GM23248 (cell line): ENCODE measurements around the gene PTPRK. TPM values are rescaled to one million over a fixed set of nuclear protein-coding genes. Genes with fewer than 3 reads are reported as not detected.
A peak's percentile ranks its signal among the peaks of the same experiment; 100 is the strongest.

ENCODE experiments used
- DNase-seq: peaks from one replicate; pipeline ENCODE4 v3.0.0-alpha.2; 2015
- H2AFZ ChIP-seq: fragments of 200-600 bp; sonication (generic); 2 replicates; pipeline ENCODE4 v1.6.1; 2016; ENCODE audit warnings: antibody characterized with exemption
- H3F3A ChIP-seq: fragments of 200-600 bp; sonication (generic); 2 replicates; pipeline ENCODE4 v1.6.1; 2016; ENCODE audit warnings: mild to moderate bottlenecking, antibody characterized with exemption, mixed run types; ENCODE audit not compliant: insufficient read depth
- H3K27ac ChIP-seq: fragments of 200-600 bp; sonication (generic); 2 replicates; pipeline ENCODE4 v1.5.1; 2016; ENCODE audit warnings: mild to moderate bottlenecking
- H3K27me3 ChIP-seq: fragments of 200-600 bp; sonication (generic); replicated peaks from 2 replicates; pipeline ENCODE4 v1.6.1; 2016; ENCODE audit warnings: mild to moderate bottlenecking; ENCODE audit not compliant: insufficient read depth
- H3K36me3 ChIP-seq: fragments of 200-600 bp; sonication (generic); 2 replicates; pipeline ENCODE4 v1.6.1; 2016; ENCODE audit warnings: low read depth, mild to moderate bottlenecking
- H3K4me1 ChIP-seq: fragments of 200-600 bp; sonication (generic); 2 replicates; pipeline ENCODE4 v1.6.1; 2016; ENCODE audit warnings: mild to moderate bottlenecking; ENCODE audit not compliant: insufficient read depth
- H3K4me2 ChIP-seq: fragments of 200-600 bp; sonication (generic); one replicate; pipeline ENCODE4 v1.6.1; 2016; ENCODE audit warnings: mild to moderate bottlenecking; ENCODE audit not compliant: unreplicated experiment
- H3K4me3 ChIP-seq: fragments of 200-600 bp; sonication (generic); 2 replicates; pipeline ENCODE4 v1.5.1; 2016; ENCODE audit warnings: mild to moderate bottlenecking
- H3K79me2 ChIP-seq: fragments of 200-600 bp; sonication (generic); 2 replicates; pipeline ENCODE4 v1.6.1; 2016; ENCODE audit warnings: mild to moderate bottlenecking; ENCODE audit not compliant: insufficient read depth
- H3K9ac ChIP-seq: fragments of 200-600 bp; sonication (generic); 2 replicates; pipeline ENCODE4 v1.6.1; 2016; ENCODE audit warnings: mild to moderate bottlenecking
- H3K9me2 ChIP-seq: fragments of 200-600 bp; sonication (generic); 2 replicates; pipeline ENCODE4 v1.6.1; 2016; ENCODE audit warnings: mixed run types, mild to moderate bottlenecking, moderate library complexity; ENCODE audit not compliant: insufficient read depth
- H3K9me3 ChIP-seq: fragments of 200-600 bp; sonication (generic); one replicate; pipeline ENCODE4 v1.6.1; 2017; ENCODE audit warnings: low read depth
- H4K20me1 ChIP-seq: fragments of 200-600 bp; sonication (generic); 2 replicates; pipeline ENCODE4 v1.6.0; 2016; ENCODE audit not compliant: insufficient read depth
- EZH2 ChIP-seq: fragments of 200-600 bp; sonication (generic); IDR thresholded peaks from 2 replicates; pipeline ENCODE4 v1.6.1; 2018; ENCODE audit warnings: antibody characterized with exemption, mild to moderate bottlenecking; ENCODE audit not compliant: insufficient read depth, poor library complexity, severe bottlenecking
- EZH2phosphoT487 ChIP-seq: fragments of 200-600 bp; sonication (generic); IDR thresholded peaks from 2 replicates; pipeline ENCODE4 v1.6.1; 2018; ENCODE audit warnings: antibody characterized with exemption, moderate library complexity, mild to moderate bottlenecking, low read depth; ENCODE audit not compliant: insufficient read depth
- WGBS, 2 experiments: methylation state at CpG; one replicate each; pipeline ENCODE4 v1.1.6; 2015 to 2017; ENCODE audit warnings: low lambda C conversion rate in 2 of 2, low coverage in 1 of 2; ENCODE audit errors: missing lambda C conversion rate in 2 of 2; 5-methylcytosine and 5-hydroxymethylcytosine counted together
- in situ Hi-C: fragments of 300-500 bp; cut with MboI; formaldehyde crosslinking; loops from 2 replicates; pipeline ENCODE4 v1.15.0; 2020
- polyA plus RNA-seq: library from polyadenylated mRNA; unstranded; fragments of >200 nt; fragmentation: Nextera tagmentation; extraction: Ambion mirVana; gene quantifications from 2 replicates; pipeline ENCODE4 v1.2.1, GENCODE V29; 2016
- total RNA-seq: library from RNA; depleted of rRNA; stranded (reverse); fragments of >200 nt; shearing (Covaris generic); gene quantifications from 2 replicates; pipeline ENCODE4 v1.2.3, GENCODE V29; 2014

PTPRK gene
- total and polyA plus RNA-seq, 2 experiments from 2014 or later = 22.3 to 34.5 TPM

- no peaks in the 10 kb centered on the region for H3K36me3 ChIP-seq
- WGBS, 2 experiments = 75 to 84% methylated on average over 3 of the region's 3 CpGs
- H3K27me3 ChIP-seq = no peaks in the 10 kb centered on the region
- H4K20me1 ChIP-seq = no peaks in the 10 kb centered on the region
- no peak overlapping the region for H3K4me2 ChIP-seq
- H3K9me3 ChIP-seq = no peaks in the 10 kb centered on the region
- H3K27ac ChIP-seq = no peak overlapping the region
- peaks cover 11% of the 10 kb centered on the region for H3K4me1 ChIP-seq
- H3K9me2 ChIP-seq = no peaks in the 10 kb centered on the region
- TF ChIP-seq EZH2 (no peak), EZH2phosphoT487 (no peak)
- no peaks in the 10 kb centered on the region for H3F3A ChIP-seq
- in situ Hi-C loops = no loop called here
- no peak overlapping the region for H2AFZ ChIP-seq
- H3K79me2 ChIP-seq = no peaks in the 10 kb centered on the region
- H3K4me3 ChIP-seq = no peak overlapping the region
- DNase-seq = peak; percentile 23
- H3K9ac ChIP-seq = no peak overlapping the region
These were observed 402.5 kb downstream of the PTPRK start for GRCh38 chr6:128117916-128118315.

GRCh38 chr6:128114164-128114563, 406.2 kb downstream of the PTPRK start:
- no peak overlapping the region for H3K4me2 ChIP-seq
- 94 to 98% methylated on average over 5 of the region's 5 CpGs for WGBS, 2 experiments
- H3K4me3 ChIP-seq = no peak overlapping the region
- H3K9me2 ChIP-seq = no peaks in the 10 kb centered on the region
- no peaks in the 10 kb centered on the region for H3K27me3 ChIP-seq
- no peak for DNase-seq
- no peak for TF ChIP-seq EZH2phosphoT487
- TF ChIP-seq EZH2 = no peak
- H3K79me2 ChIP-seq = no peaks in the 10 kb centered on the region
- no peaks in the 10 kb centered on the region for H3K9me3 ChIP-seq
- H3K27ac ChIP-seq = no peak overlapping the region
- H3F3A ChIP-seq = no peaks in the 10 kb centered on the region
- H4K20me1 ChIP-seq = no peaks in the 10 kb centered on the region
- no peaks in the 10 kb centered on the region for H3K36me3 ChIP-seq
- H2AFZ ChIP-seq = no peak overlapping the region
- in situ Hi-C loops = no loop called here
- no peak overlapping the region for H3K9ac ChIP-seq
- H3K4me1 ChIP-seq = peaks cover 11% of the 10 kb centered on the region

GRCh38 chr6:128112494-128112893, 407.9 kb downstream of the PTPRK start:
- in situ Hi-C loops = no loop called here
- Histone ChIP-seq H3K27me3 (no peaks in the 10 kb centered on the region), H3K4me2 (no peak overlapping the region), H3K79me2 (no peaks in the 10 kb centered on the region), H3K4me3 (no peak overlapping the region), H3K36me3 (no peaks in the 10 kb centered on the region), H4K20me1 (no peaks in the 10 kb centered on the region), H3K9me2 (no peaks in the 10 kb centered on the region), H3K27ac (no peak overlapping the region), H3K9ac (no peak overlapping the region), H3K4me1 (no peaks in the 10 kb centered on the region), H3F3A (no peaks in the 10 kb centered on the region), H3K9me3 (no peaks in the 10 kb centered on the region), H2AFZ (no peak overlapping the region)
- TF ChIP-seq EZH2phosphoT487 (no peak), EZH2 (no peak)
- DNase-seq = no peak
- WGBS, 2 experiments = 83 to 87% methylated on average over 2 of the region's 2 CpGs

GRCh38 chr6:128111096-128111495, 409.3 kb downstream of the PTPRK start:
- TF ChIP-seq EZH2 (no peak), EZH2phosphoT487 (no peak)
- H3K9me2 ChIP-seq = no peaks in the 10 kb centered on the region
- DNase-seq = no peak
- H2AFZ ChIP-seq = no peak overlapping the region
- no peak overlapping the region for H3K4me3 ChIP-seq
- in situ Hi-C loops = no loop called here
- H4K20me1 ChIP-seq = no peaks in the 10 kb centered on the region
- H3K36me3 ChIP-seq = no peaks in the 10 kb centered on the region
- no peaks in the 10 kb centered on the region for H3K79me2 ChIP-seq
- WGBS, 2 experiments = 56 to 60% methylated on average over 2 of the region's 2 CpGs
- no peaks in the 10 kb centered on the region for H3K9me3 ChIP-seq
- H3K27me3 ChIP-seq = no peaks in the 10 kb centered on the region
- H3K4me2 ChIP-seq = no peak overlapping the region
- no peaks in the 10 kb centered on the region for H3K4me1 ChIP-seq
- no peaks in the 10 kb centered on the region for H3F3A ChIP-seq
- H3K27ac ChIP-seq = no peak overlapping the region
- no peak overlapping the region for H3K9ac ChIP-seq

- H3K27me3 ChIP-seq = no peaks in the 10 kb centered on the region
- H3F3A ChIP-seq = no peaks in the 10 kb centered on the region
- H3K9ac ChIP-seq = no peak overlapping the region
- no peak for DNase-seq
- H3K9me2 ChIP-seq = no peaks in the 10 kb centered on the region
- WGBS, 2 experiments = 97 to 100% methylated on average over 1 of the region's 1 CpG
- H3K4me3 ChIP-seq = no peak overlapping the region
- no peaks in the 10 kb centered on the region for H3K4me1 ChIP-seq
- no peaks in the 10 kb centered on the region for H3K79me2 ChIP-seq
- no peaks in the 10 kb centered on the region for H3K36me3 ChIP-seq
- H4K20me1 ChIP-seq = no peaks in the 10 kb centered on the region
- H3K9me3 ChIP-seq = no peaks in the 10 kb centered on the region
- no peak for TF ChIP-seq EZH2
- TF ChIP-seq EZH2phosphoT487 = no peak
- in situ Hi-C loops = no loop called here
- no peak overlapping the region for H2AFZ ChIP-seq
- no peak overlapping the region for H3K4me2 ChIP-seq
- no peak overlapping the region for H3K27ac ChIP-seq
These were observed 412.7 kb downstream of the PTPRK start for GRCh38 chr6:128107682-128108081.
